Upper lobe of left lung (tissue), 6 donors: ENCODE data around the gene NDUFAF2. TPM values are rescaled to one million over a fixed set of nuclear protein-coding genes. Genes with fewer than 3 reads are reported as not detected.
"Not testable (repeated sequence)": the region's sequence is repeated elsewhere in the genome, so short reads cannot be mapped to it uniquely, and the experiment has no call there.

Experiments
- ATAC-seq, 2 donors: fragments of 200-7000 bp; cut with Tn5 transposase; one replicate each; pipeline ENCODE4 v1.9.1; 2022; ENCODE audit warnings: mild to moderate bottlenecking in 2 of 2, moderate library complexity in 2 of 2; ENCODE audit not compliant: low FRiP score in 2 of 2
- DNase-seq, 2 donors: peaks; one replicate each; pipeline ENCODE4 v3.0.0-alpha.2; 2019 to 2020
- H3K27ac ChIP-seq, 4 donors: fragments of 200-600 bp; sonication (generic); one replicate each; pipeline ENCODE4 v1.5.1; 2016 to 2019
- H3K27me3 ChIP-seq, 4 donors: fragments of 200-600 bp; sonication (generic); one replicate each; pipeline ENCODE4 v1.5.1; 2017 to 2019
- H3K36me3 ChIP-seq, 4 donors: fragments of 200-600 bp; sonication (generic); one replicate each; pipeline ENCODE4 v1.5.1; 2016 to 2019
- H3K4me1 ChIP-seq, 4 donors: fragments of 200-600 bp; sonication (generic); one replicate each; pipeline ENCODE4 v1.5.1; 2018 to 2019
- H3K4me3 ChIP-seq, 4 donors: fragments of 200-600 bp; sonication (generic); one replicate each; pipeline ENCODE4 v1.5.1; 2017 to 2019; ENCODE audit warnings: mild to moderate bottlenecking in 2 of 4, moderate library complexity in 1 of 4
- H3K9me3 ChIP-seq, 4 donors: fragments of 200-600 bp; sonication (generic); one replicate each; pipeline ENCODE4 v1.5.1; 2018 to 2019
- CTCF ChIP-seq, 6 experiments: fragments of 450-650 bp in 4 of 6; fragments of 200-600 bp in 2 of 6; sonication (generic) in 2 of 6; IDR thresholded peaks; one replicate each; pipeline ENCODE4 v1.5.1; 2016 to 2019; ENCODE audit warnings: antibody characterized with exemption in 6 of 6
- EP300 ChIP-seq, 4 donors: sonication (generic); formaldehyde crosslinking; IDR thresholded peaks; one replicate each; pipeline ENCODE4 v1.5.1; 2017; ENCODE audit warnings: antibody characterized with exemption in 4 of 4, control low read depth in 2 of 4
- POLR2A ChIP-seq, 4 donors: fragments of 450-650 bp; IDR thresholded peaks; one replicate each; pipeline ENCODE4 v1.5.1; 2016 to 2017; ENCODE audit warnings: antibody characterized with exemption in 4 of 4, mild to moderate bottlenecking in 2 of 4
- POLR2AphosphoS5 ChIP-seq, 2 donors: sonication (generic); formaldehyde crosslinking; IDR thresholded peaks; one replicate each; pipeline ENCODE4 v1.5.1; 2017; ENCODE audit warnings: antibody characterized with exemption in 2 of 2
- WGBS, 2 donors: methylation state at CpG; one replicate each; pipeline ENCODE4 v1.1.5; 2017 to 2018; 5-methylcytosine and 5-hydroxymethylcytosine counted together
- total RNA-seq, 6 donors: library from RNA; depleted of rRNA in 4 of 6; stranded (reverse); fragments of >200 nt in 4 of 6; gene quantifications; one replicate each; pipeline versions ENCODE4 v1.1.0 to v1.2.1, GENCODE V29; 2016 to 2021
- donor health status: DM: no; HTN: no; CAD: no; lungs with moderate emphysema.
- donor health status: DM: no; HTN: yes; CAD: no; lungs with severe emphysema.

The NDUFAF2 gene
- total RNA-seq, 6 donors from 2014 or later, result 14.2 to 41.6 (median 20.5) TPM; not detected in 1

- H3K4me3 ChIP-seq, result no peak overlapping the region
- H3K27me3 ChIP-seq, result no peaks in the 10 kb centered on the region
- no peaks in the 10 kb centered on the region for H3K9me3 ChIP-seq
- ATAC-seq, result no peak
- TF ChIP-seq POLR2A (IDR thresholded peaks at IDR 0.05), result no peak
- no peak for TF ChIP-seq POLR2AphosphoS5 (IDR thresholded peaks at IDR 0.05)
- no peak for TF ChIP-seq CTCF (IDR thresholded peaks at IDR 0.05)
- WGBS, 2 donors, result 53 to 83% methylated on average over 2 of the region's 2 CpGs
- no peaks in the 10 kb centered on the region for H3K36me3 ChIP-seq
- no peak overlapping the region for H3K27ac ChIP-seq
- H3K4me1 ChIP-seq, result no peaks in the 10 kb centered on the region
- DNase-seq, result no peak
Observed at GRCh38 chr5:61087921-61088320, 142.9 kb downstream of the NDUFAF2 start.

GRCh38 chr5:61089351-61089750, 144.3 kb downstream of the NDUFAF2 start:
- TF ChIP-seq EP300 (IDR thresholded peaks at IDR 0.05) (no peak), POLR2A (IDR thresholded peaks at IDR 0.05) (no peak), POLR2AphosphoS5 (IDR thresholded peaks at IDR 0.05) (no peak), CTCF (IDR thresholded peaks at IDR 0.05) (no peak)
- no peak for ATAC-seq

DNA sequence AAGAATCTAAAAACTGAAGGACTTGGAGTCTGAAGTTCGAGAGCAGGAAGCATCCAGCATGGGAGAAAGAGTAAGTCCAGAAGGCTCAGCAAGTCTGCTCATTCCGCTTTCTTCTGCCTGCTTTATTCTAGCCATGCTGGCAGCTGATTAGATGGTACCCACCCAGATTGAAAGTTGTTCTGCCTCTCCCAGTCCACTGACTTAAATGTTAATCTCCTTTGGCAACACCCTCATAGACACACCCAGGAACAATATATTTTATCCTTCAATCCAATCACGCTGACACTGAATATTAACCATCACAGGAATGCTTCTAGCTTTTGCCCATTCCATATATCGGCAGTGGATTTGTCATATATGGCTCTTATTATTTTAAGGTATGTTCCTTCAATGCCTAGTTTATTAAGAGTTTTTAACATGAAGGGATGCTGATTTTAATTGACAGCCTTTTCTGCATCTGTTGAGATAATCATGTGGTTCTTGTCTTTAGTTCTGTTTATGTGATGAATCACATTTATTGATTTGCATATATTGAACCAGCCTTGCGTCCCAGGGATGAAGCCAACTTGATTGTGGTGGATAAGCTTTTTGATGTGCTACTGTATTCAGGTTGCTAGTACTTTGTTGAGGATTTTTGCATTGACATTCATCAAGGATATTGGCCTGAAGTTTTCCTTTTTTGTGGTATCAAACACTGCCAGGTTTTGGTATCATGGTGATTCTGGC, 148.2 kb downstream of the NDUFAF2 start:
- DNase-seq, H3K4me3 ChIP-seq, ATAC-seq, H3K9me3 ChIP-seq, H3K36me3 ChIP-seq, H3K27me3 ChIP-seq, H3K4me1 ChIP-seq, H3K27ac ChIP-seq: not testable (repeated sequence)
- 95 to 96% methylated on average over 5 of the region's 5 CpGs for WGBS, 2 donors

More at GRCh38 chr5:61089351-61089750, 144.3 kb downstream of the NDUFAF2 start:
- no peaks in the 10 kb centered on the region for H3K4me1 ChIP-seq
- no peaks in the 10 kb centered on the region for H3K36me3 ChIP-seq
- no peak overlapping the region for H3K27ac ChIP-seq
- H3K4me3 ChIP-seq, result no peak overlapping the region
- H3K27me3 ChIP-seq, result no peaks in the 10 kb centered on the region
- 58 to 70% methylated on average over 2 of the region's 2 CpGs for WGBS, 2 donors
- no peak for DNase-seq
- no peaks in the 10 kb centered on the region for H3K9me3 ChIP-seq

DNA sequence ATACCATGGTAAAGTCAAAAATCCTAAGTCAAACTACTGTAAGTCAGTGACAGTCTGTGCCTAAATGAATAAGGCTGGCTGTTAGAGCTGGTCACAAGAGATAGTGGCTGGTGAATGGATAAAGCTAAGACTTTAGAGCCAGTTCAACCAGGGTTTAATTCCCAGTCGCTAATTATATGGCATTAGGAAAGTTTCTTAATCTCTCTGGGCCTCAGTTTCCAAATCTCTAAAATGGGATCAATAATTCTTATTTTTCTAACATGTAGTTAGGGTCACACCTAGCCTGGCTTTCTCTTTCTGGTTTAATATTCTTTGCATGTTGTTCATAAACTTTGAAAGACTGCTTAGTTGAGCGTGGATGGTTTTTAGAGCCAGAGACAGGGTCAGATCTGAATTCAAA, 152.5 kb downstream of the NDUFAF2 start:
- 93 to 97% methylated on average over 2 of the region's 2 CpGs for WGBS, 2 donors
- no peaks in the 10 kb centered on the region for H3K36me3 ChIP-seq
- no peak for TF ChIP-seq EP300 (IDR thresholded peaks at IDR 0.05)

GRCh38 chr5:61098251-61098995, 153.4 kb downstream of the NDUFAF2 start:
- H3K27ac ChIP-seq, result no peak overlapping the region
- DNase-seq, result no peak
- H3K4me1 ChIP-seq, result no peaks in the 10 kb centered on the region
- H3K9me3 ChIP-seq, result no peaks in the 10 kb centered on the region
- H3K4me3 ChIP-seq, result no peak overlapping the region
- no peak for ATAC-seq
- TF ChIP-seq EP300 (IDR thresholded peaks at IDR 0.05), result no peak
- no peak for TF ChIP-seq POLR2AphosphoS5 (IDR thresholded peaks at IDR 0.05)
- no peak for TF ChIP-seq POLR2A (IDR thresholded peaks at IDR 0.05)
- no peak for TF ChIP-seq CTCF (IDR thresholded peaks at IDR 0.05)
- H3K27me3 ChIP-seq, result no peaks in the 10 kb centered on the region
- WGBS, 2 donors, result 92 to 94% methylated on average over 1 of the region's 1 CpG
- H3K36me3 ChIP-seq, result no peaks in the 10 kb centered on the region

More for the DNA sequence above, 152.5 kb downstream of the NDUFAF2 start:
- Histone ChIP-seq H3K27ac (no peak overlapping the region), H3K4me3 (no peak overlapping the region), H3K4me1 (no peaks in the 10 kb centered on the region), H3K27me3 (no peaks in the 10 kb centered on the region), H3K9me3 (no peaks in the 10 kb centered on the region)
- no peak for DNase-seq
- no peak for ATAC-seq
